Epithelial cell of proximal tubule (primary cell): ENCODE measurements around the gene PHACTR2. TPM values are rescaled to one million over a fixed set of nuclear protein-coding genes. Genes with fewer than 3 reads are reported as not detected.

Experiments
- DNase-seq: peaks from one replicate; pipeline ENCODE4 v3.0.0-alpha.2; 2011; ENCODE audit warnings: low read depth
- H3K4me3 ChIP-seq: 2 replicates; pipeline ENCODE4 v1.5.1; 2011; ENCODE audit warnings: low read depth, mild to moderate bottlenecking, low read length
- total RNA-seq: library from RNA; depleted of rRNA; stranded (reverse); fragments of >200 nt; gene quantifications from 2 replicates; pipeline ENCODE4 v1.2.3, GENCODE V29; 2015
- TF ChIP-seq, protein P1 (sequence below): conservative IDR thresholded peaks from 2 replicates; pipeline ENCODE4 v1.5.1; 2012; ENCODE audit warnings: low read depth, mild to moderate bottlenecking, low read length

Gene PHACTR2
- total RNA-seq, 1 donor from 2014 or later = 13.8 TPM

DNA sequence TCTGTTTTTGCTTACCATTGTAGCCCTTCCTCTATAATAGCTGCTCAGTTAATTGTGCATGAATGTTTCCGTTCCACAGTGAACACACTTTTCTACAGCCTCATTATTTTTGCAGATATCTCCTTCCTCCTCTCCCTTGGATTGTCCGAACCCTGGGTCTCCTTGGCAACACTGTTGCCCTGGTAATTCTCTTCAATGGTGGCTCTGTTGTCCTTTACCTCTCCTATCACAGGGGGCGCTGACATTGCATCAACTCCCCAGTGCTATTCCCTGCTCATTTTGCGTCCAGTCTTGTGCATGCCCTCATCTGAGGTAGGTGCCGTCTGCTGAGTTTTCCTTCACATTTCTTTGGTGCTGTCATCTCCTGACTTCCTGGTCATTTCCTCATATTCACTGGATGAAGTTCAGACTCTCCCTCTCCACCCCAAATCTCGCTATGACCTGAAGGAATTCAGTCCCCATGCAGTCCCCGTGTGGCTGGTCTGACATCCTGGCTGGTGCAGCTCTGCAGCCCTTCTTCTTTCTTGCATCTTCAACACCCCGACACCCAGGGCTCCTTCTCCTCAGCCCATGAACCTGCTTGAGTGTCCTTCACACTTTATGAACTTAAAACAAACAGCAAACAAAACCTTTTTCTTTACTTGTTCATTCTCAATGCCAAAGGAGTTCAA lies 21.1 kb downstream of the PHACTR2 start:
- DNase-seq = no peak
- TF ChIP-seq, protein P1, sequence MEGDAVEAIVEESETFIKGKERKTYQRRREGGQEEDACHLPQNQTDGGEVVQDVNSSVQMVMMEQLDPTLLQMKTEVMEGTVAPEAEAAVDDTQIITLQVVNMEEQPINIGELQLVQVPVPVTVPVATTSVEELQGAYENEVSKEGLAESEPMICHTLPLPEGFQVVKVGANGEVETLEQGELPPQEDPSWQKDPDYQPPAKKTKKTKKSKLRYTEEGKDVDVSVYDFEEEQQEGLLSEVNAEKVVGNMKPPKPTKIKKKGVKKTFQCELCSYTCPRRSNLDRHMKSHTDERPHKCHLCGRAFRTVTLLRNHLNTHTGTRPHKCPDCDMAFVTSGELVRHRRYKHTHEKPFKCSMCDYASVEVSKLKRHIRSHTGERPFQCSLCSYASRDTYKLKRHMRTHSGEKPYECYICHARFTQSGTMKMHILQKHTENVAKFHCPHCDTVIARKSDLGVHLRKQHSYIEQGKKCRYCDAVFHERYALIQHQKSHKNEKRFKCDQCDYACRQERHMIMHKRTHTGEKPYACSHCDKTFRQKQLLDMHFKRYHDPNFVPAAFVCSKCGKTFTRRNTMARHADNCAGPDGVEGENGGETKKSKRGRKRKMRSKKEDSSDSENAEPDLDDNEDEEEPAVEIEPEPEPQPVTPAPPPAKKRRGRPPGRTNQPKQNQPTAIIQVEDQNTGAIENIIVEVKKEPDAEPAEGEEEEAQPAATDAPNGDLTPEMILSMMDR = no peak
- H3K4me3 ChIP-seq = no peak overlapping the region

DNA sequence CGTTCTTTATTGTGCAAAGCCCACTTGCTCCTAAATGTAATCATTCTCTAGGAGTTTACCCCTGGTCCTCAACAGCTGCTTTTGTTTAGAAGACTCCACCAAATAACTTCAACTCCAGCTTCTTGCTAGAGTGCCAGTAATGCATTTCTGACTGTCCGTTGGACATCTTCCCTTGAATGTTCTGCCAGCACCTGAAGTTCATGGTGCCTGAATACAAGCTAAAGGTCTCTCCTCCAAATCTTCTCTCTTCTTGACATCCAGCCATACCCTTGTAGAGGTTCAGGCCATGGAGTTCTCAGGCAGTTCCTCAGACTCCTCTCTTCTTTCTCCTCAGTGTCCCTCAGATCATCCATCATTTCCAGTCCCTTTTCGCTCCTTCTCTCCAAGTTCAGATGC lies 21.7 kb downstream of the PHACTR2 start:
- TF ChIP-seq, protein P1 = no peak
- H3K4me3 ChIP-seq = no peak overlapping the region

DNA sequence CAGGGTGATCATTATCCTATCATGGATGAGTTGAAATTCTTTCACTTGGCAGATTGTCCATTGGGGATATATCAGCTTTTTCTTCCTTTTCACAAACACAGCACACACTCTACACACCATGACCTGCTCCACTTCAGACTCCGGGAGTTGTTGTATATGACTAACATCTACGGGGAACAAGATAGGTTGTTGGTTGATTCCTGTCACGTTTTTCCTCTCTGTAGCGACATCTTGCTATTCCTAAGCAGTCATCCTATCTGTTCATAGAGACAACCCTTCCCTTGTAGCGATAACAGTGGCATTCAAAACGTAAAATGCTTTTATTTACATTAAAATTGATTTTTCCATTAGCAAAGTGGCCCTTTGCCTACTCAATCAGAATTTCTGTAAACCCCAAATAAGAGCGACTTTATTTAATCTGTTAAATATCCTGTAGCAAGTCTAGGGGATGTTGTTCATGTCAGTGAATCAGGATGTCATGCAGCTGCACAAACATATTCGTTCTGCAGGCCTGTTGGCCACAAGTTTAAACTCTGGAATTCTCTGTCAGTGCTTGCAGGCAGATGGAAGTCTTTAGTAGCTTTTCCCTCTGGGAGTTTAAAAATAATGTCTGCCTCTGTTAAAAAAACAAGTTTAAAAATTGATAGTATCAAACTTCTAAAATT lies 23.1 kb downstream of the PHACTR2 start:
- DNase-seq = no peak
- no peak overlapping the region for H3K4me3 ChIP-seq
- TF ChIP-seq, protein P1 = no peak

More for the DNA sequence above, 21.7 kb downstream of the PHACTR2 start:
- no peak for DNase-seq

DNA sequence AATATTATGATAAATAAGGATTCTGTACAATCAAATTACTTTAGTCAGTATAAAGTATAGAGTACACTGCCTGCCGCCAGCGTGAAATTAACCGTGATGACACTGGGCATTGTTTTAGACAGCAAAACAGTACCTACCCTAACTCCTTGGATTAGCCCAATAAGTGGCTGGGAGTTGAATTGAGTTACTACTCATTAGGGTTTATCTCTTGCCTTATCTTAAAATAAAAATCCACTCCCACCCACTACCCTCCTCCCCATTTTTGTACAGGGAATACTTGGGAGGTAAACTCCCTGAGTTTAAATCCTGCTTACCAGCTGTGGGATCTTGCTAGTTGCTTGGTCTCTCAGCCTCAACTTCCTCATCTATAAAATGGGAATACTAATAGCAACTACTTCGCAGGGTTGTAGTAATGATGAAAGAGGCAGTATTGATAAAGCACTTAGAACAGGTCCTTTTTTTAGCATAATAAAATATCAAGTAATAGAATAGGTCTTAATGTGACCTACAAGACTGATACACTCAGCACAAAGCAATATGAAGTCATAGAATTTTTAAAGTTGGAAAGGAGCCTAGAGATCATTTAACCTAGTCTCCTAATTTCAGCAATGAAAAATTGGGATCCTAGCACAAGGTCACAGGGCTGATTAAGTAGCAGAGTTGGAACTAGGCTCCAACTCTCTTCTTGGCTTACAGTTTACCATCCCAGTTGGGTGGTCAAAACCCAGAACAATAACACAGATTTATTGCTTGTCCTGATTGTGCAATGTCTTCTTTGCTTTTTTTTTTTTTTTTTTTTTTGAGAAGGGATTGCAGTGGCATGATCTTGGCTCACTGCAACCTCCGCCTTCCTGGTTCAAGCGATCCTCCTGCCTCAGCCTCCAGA lies 23.8 kb downstream of the PHACTR2 start:
- H3K4me3 ChIP-seq = no peak overlapping the region
- no peak for DNase-seq
- TF ChIP-seq, protein P1 = no peak

DNA sequence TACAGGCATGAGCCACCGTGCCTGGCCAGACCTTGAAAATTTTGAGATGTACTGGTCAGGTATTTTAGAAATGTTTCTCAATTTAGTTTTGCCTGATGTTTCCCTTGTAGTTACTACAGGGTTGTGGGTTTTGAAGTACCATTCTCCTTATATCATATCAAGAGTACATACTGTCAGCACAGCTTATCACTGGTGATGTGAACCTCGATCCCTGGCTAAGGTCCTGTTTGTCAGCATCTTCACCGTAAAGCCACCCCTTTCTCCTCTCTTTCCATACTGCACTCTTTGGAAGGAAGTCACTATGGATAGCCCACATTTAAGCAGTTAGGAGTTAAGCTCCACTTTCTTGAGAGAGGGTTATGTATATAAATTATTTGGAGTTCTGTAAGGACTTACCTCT lies 27.8 kb downstream of the PHACTR2 start:
- TF ChIP-seq, protein P1 = no peak
- no peak overlapping the region for H3K4me3 ChIP-seq

DNA sequence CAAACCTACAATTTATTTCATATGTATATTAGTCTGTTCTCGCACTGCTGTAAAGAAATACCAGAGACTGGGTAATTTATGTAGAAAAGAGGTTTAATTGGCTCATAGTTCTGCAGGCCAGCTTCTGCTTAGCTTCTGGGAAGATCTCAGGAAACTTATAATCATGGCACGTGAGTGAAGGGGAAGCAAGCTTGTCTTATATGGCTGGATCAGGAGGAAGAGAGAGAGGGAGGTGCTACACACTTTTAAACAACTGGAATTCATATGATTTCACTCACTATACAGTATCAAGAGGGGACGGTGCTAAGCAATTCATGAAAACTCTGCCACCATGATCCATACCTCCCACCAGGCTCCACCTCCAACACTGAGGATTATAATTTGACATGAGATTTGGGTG lies 29.9 kb downstream of the PHACTR2 start:
- DNase-seq = no peak
- no peak overlapping the region for H3K4me3 ChIP-seq
- TF ChIP-seq, protein P1 = no peak

More for the DNA sequence above, 27.8 kb downstream of the PHACTR2 start:
- DNase-seq = no peak
